SK-N-SH (cell line): ENCODE results near the gene LGR6. TPM values are rescaled to one million over a fixed set of nuclear protein-coding genes. Genes with fewer than 3 reads are reported as not detected.

Experiments used
- CTCF ChIA-PET: fragments of 300-600, 350-600 bp; formaldehyde crosslinking; extraction: SDS; loops from one replicate; lab custom pipeline; 2021; lab: Yijun Ruan, JAX
- POLR2A ChIA-PET: fragments of 350-600 bp; sonication (Branson Sonifier 250); formaldehyde crosslinking; extraction: SDS; loops from one replicate; lab custom pipeline; 2020; ENCODE audit warnings: antibody characterized with exemption, inconsistent platforms; lab: Yijun Ruan, JAX
- DNase-seq: peaks from one replicate; pipeline ENCODE4 v3.0.0; 2012
- H2AFZ ChIP-seq: fragments of 200-600 bp; sonication (generic); 2 replicates; pipeline ENCODE4 v1.8.1; 2016; ENCODE audit warnings: antibody characterized with exemption, mild to moderate bottlenecking, low read depth
- H3F3A ChIP-seq: fragments of 200-600 bp; sonication (generic); replicated peaks from 2 replicates; pipeline ENCODE3; 2016; ENCODE audit warnings: antibody characterized with exemption, mild to moderate bottlenecking; ENCODE audit not compliant: insufficient read depth
- H3K27ac ChIP-seq, 2 experiments: fragments of 200-500 bp in 1 of 2; fragments of 200-600 bp in 1 of 2; sonication (Bioruptor generic) in 1 of 2; sonication (generic), shearing (Covaris generic) in 1 of 2; 2 replicates each; pipeline versions ENCODE4 v1.5.1 to v1.6.1; 2014 to 2016; ENCODE audit warnings: low read depth in 2 of 2, inconsistent platforms in 1 of 2, low read length in 1 of 2, mild to moderate bottlenecking in 1 of 2, mixed read lengths in 1 of 2
- H3K27me3 ChIP-seq: fragments of 200-600 bp; sonication (generic), shearing (Covaris generic); 2 replicates; pipeline ENCODE4 v1.6.1; 2016; ENCODE audit warnings: mixed run types; ENCODE audit not compliant: insufficient read depth
- H3K36me3 ChIP-seq, 2 experiments: fragments of 200-500 bp in 1 of 2; fragments of 200-600 bp in 1 of 2; sonication (Bioruptor generic) in 1 of 2; sonication (generic) in 1 of 2; replicated peaks in 1 of 2; 2 replicates each; pipeline versions ENCODE3 to v1.5.1; 2014 to 2016; ENCODE audit warnings: low read length in 1 of 2, mild to moderate bottlenecking in 1 of 2; ENCODE audit not compliant: insufficient read depth in 2 of 2, control insufficient read depth in 1 of 2
- H3K4me1 ChIP-seq, 2 experiments: fragments of 200-500 bp in 1 of 2; fragments of 200-600 bp in 1 of 2; sonication (Bioruptor generic) in 1 of 2; sonication (generic), shearing (Covaris generic) in 1 of 2; 2 replicates each; pipeline versions ENCODE4 v1.5.1 to v1.6.1; 2014 to 2016; ENCODE audit warnings: low read depth in 1 of 2, low read length in 1 of 2, mixed run types in 1 of 2; ENCODE audit not compliant: insufficient read depth in 2 of 2, control insufficient read depth in 1 of 2
- H3K4me2 ChIP-seq: fragments of 200-600 bp; sonication (generic), shearing (Covaris generic); 2 replicates; pipeline ENCODE4 v1.6.1; 2017; ENCODE audit warnings: mixed run types
- H3K4me3 ChIP-seq, 2 experiments: fragments of 200-500 bp in 1 of 2; fragments of 200-600 bp in 1 of 2; sonication (Bioruptor generic) in 1 of 2; sonication (generic), shearing (Covaris generic) in 1 of 2; 2 replicates each; pipeline versions ENCODE4 v1.5.1 to v1.8.1; 2014 to 2016; ENCODE audit warnings: low read depth in 2 of 2, inconsistent platforms in 1 of 2, low read length in 1 of 2, mild to moderate bottlenecking in 1 of 2, mixed read lengths in 1 of 2, moderate library complexity in 1 of 2
- H3K79me2 ChIP-seq: fragments of 200-600 bp; sonication (generic); 2 replicates; pipeline ENCODE4 v1.8.1; 2017; ENCODE audit warnings: mild to moderate bottlenecking; ENCODE audit not compliant: insufficient read depth
- H3K9ac ChIP-seq: fragments of 200-600 bp; sonication (generic); 2 replicates; pipeline ENCODE4 v1.6.1; 2017; ENCODE audit warnings: mixed run types
- H3K9me2 ChIP-seq: fragments of 200-600 bp; sonication (generic); 2 replicates; pipeline ENCODE4 v1.6.1; 2017; ENCODE audit warnings: mixed run types
- H3K9me3 ChIP-seq: fragments of 200-600 bp; sonication (generic); 2 replicates; pipeline ENCODE4 v1.6.1; 2017; ENCODE audit warnings: mixed run types, mild to moderate bottlenecking, moderate library complexity
- H4K20me1 ChIP-seq: fragments of 200-600 bp; sonication (generic); 2 replicates; pipeline ENCODE4 v1.6.1; 2017; ENCODE audit warnings: mild to moderate bottlenecking, mixed run types; ENCODE audit not compliant: insufficient read depth
- CHD2 ChIP-seq: fragments of 150-350 bp; IDR thresholded peaks from 2 replicates; pipeline ENCODE4 v1.6.1; 2018; ENCODE audit warnings: low read length; ENCODE audit not compliant: partially characterized antibody
- ELF1 ChIP-seq: IDR thresholded peaks from 2 replicates; pipeline ENCODE4 v1.4.0; 2012
- FOSL2 ChIP-seq: IDR thresholded peaks from 2 replicates; pipeline ENCODE4 v1.4.0; 2012; ENCODE audit warnings: low read depth, mild to moderate bottlenecking, moderate library complexity, borderline replicate concordance
- GATA2 ChIP-seq: sonication (generic); formaldehyde crosslinking; IDR thresholded peaks from 2 replicates; pipeline ENCODE4 v1.5.0; 2020; ENCODE audit warnings: mild to moderate bottlenecking, missing genetic modification reagents
- NFIC ChIP-seq: IDR thresholded peaks from 2 replicates; pipeline ENCODE4 v1.4.0; 2012; ENCODE audit warnings: borderline replicate concordance
- NRF1 ChIP-seq: IDR thresholded peaks from 2 replicates; pipeline ENCODE4 v1.6.1; 2012; ENCODE audit warnings: low read depth, mild to moderate bottlenecking, low read length
- POLR2AphosphoS5 ChIP-seq: IDR thresholded peaks from 2 replicates; pipeline ENCODE4 v1.6.1; 2012; ENCODE audit warnings: low read depth, low read length
- RAD21 ChIP-seq: IDR thresholded peaks from 2 replicates; pipeline ENCODE4 v1.6.1; 2012; ENCODE audit warnings: mild to moderate bottlenecking, low read length
- RCOR1 ChIP-seq: fragments of 150-350 bp; IDR thresholded peaks from 2 replicates; pipeline ENCODE4 v1.6.1; 2017; ENCODE audit warnings: antibody characterized with exemption, low read length
- RXRA ChIP-seq: IDR thresholded peaks from 2 replicates; pipeline ENCODE4 v1.4.0; 2012; ENCODE audit warnings: low read depth, mild to moderate bottlenecking, borderline replicate concordance
- SIN3A ChIP-seq: IDR thresholded peaks from 2 replicates; pipeline ENCODE4 v1.6.1; 2012; ENCODE audit warnings: low read depth, mild to moderate bottlenecking, low read length, moderate library complexity, borderline replicate concordance
- SMC3 ChIP-seq: IDR thresholded peaks from 2 replicates; pipeline ENCODE4 v1.6.1; 2012; ENCODE audit warnings: low read depth, low read length, improper control_type of control experiment
- TCF12 ChIP-seq: IDR thresholded peaks from 2 replicates; pipeline ENCODE4 v1.4.0; 2012
- YY1 ChIP-seq: IDR thresholded peaks from 2 replicates; pipeline ENCODE4 v1.4.0; 2012; ENCODE audit warnings: low read depth, mild to moderate bottlenecking
- WGBS: methylation state at CpG from one replicate; pipeline ENCODE4 v1.1.6; 2017; ENCODE audit warnings: low lambda C conversion rate; 5-methylcytosine and 5-hydroxymethylcytosine counted together
- polyA plus RNA-seq, 3 experiments: library from polyadenylated mRNA; depleted of rRNA; stranded (reverse); fragments of >200 nt; gene quantifications; 2 replicates each; pipeline ENCODE4 v1.2.3, GENCODE V29; 2012
- TF ChIP-seq, protein P1 (sequence below): fragments of 200-600 bp; sonication (generic); IDR thresholded peaks from 2 replicates; pipeline ENCODE4 v1.6.1; 2017; ENCODE audit warnings: antibody characterized with exemption, mild to moderate bottlenecking, moderate library complexity
- TF ChIP-seq, protein P2 (sequence below): IDR thresholded peaks from 2 replicates; pipeline ENCODE4 v1.4.0; 2012; ENCODE audit warnings: low read depth
- TF ChIP-seq, protein P3 (sequence below): IDR thresholded peaks from 2 replicates; pipeline ENCODE4; 2012
- TF ChIP-seq, protein P4 (sequence below): fragments of 150-350 bp; IDR thresholded peaks from 2 replicates; pipeline ENCODE4 v1.6.1; 2016; ENCODE audit warnings: mild to moderate bottlenecking, low read depth, low read length
- TF ChIP-seq, protein P5 (sequence below): fragments of 150-350 bp; IDR thresholded peaks from 2 replicates; pipeline ENCODE4 v1.6.1; 2017; ENCODE audit warnings: antibody characterized with exemption, low read length, low read depth, borderline replicate concordance

The LGR6 gene
- polyA plus RNA-seq, 1 of the 3 experiments (the other 2 are of a cell fraction): 0.03 TPM

DNA sequence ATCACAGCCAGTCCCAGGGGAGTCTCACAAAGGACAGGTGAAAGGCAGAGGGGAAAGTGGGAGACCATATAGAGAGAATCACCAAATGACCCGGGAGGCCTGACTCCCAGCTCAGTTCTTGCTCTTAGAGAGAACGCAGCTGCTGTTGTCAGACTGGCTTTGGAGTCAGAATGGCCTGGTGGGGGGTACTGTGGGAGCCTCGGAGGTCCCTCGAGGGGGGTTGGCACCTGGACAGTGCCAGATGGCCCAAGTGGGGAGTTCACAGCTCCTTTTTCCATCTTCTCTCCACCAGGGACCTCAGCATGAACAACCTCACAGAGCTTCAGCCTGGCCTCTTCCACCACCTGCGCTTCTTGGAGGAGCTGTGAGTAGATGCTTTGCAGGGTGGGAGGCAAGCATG is 31.5 kb downstream of the LGR6 start:
- H2AFZ ChIP-seq: no peak overlapping the region
- peaks cover 13% of the 10 kb centered on the region for H3K27me3 ChIP-seq
- CTCF ChIA-PET: interaction anchor here (1.0 to 4.4 kb wide), 6 partner anchors 10 to 91 kb away, joined by 3 to 32 read pairs (median 3); partner anchors contain the start of gene LGR6
- 56% methylated on average over 3 of the region's 5 CpGs for WGBS
- no peaks in the 10 kb centered on the region for H3K9me2 ChIP-seq
- H4K20me1 ChIP-seq: no peaks in the 10 kb centered on the region
- H3F3A ChIP-seq: no peaks in the 10 kb centered on the region
- H3K4me2 ChIP-seq: no peak overlapping the region
- TF ChIP-seq, protein P1, sequence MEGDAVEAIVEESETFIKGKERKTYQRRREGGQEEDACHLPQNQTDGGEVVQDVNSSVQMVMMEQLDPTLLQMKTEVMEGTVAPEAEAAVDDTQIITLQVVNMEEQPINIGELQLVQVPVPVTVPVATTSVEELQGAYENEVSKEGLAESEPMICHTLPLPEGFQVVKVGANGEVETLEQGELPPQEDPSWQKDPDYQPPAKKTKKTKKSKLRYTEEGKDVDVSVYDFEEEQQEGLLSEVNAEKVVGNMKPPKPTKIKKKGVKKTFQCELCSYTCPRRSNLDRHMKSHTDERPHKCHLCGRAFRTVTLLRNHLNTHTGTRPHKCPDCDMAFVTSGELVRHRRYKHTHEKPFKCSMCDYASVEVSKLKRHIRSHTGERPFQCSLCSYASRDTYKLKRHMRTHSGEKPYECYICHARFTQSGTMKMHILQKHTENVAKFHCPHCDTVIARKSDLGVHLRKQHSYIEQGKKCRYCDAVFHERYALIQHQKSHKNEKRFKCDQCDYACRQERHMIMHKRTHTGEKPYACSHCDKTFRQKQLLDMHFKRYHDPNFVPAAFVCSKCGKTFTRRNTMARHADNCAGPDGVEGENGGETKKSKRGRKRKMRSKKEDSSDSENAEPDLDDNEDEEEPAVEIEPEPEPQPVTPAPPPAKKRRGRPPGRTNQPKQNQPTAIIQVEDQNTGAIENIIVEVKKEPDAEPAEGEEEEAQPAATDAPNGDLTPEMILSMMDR: no peak
- TF ChIP-seq POLR2AphosphoS5 (no peak), RXRA (no peak), CHD2 (no peak), TCF12 (no peak), SIN3A (no peak), NFIC (no peak), GATA2 (CRISPR knock-in tag) (no peak), ELF1 (no peak), YY1 (no peak), RCOR1 (no peak)
- TF ChIP-seq, protein P2, sequence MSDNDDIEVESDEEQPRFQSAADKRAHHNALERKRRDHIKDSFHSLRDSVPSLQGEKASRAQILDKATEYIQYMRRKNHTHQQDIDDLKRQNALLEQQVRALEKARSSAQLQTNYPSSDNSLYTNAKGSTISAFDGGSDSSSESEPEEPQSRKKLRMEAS: no peak
- TF ChIP-seq, protein P3, sequence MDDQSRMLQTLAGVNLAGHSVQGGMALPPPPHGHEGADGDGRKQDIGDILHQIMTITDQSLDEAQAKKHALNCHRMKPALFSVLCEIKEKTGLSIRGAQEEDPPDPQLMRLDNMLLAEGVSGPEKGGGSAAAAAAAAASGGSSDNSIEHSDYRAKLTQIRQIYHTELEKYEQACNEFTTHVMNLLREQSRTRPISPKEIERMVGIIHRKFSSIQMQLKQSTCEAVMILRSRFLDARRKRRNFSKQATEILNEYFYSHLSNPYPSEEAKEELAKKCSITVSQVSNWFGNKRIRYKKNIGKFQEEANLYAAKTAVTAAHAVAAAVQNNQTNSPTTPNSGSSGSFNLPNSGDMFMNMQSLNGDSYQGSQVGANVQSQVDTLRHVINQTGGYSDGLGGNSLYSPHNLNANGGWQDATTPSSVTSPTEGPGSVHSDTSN: no peak
- TF ChIP-seq, all 33 proteins: peak for 0
- Histone ChIP-seq H3K36me3 (no peaks in the 10 kb centered on the region), H3K79me2 (no peaks in the 10 kb centered on the region), H3K27ac (no peak overlapping the region), H3K9me3 (no peaks in the 10 kb centered on the region), H3K9ac (no peak overlapping the region), H3K4me1 (no peaks in the 10 kb centered on the region), H3K4me3 (no peak overlapping the region)
- DNase-seq: no peak
- POLR2A ChIA-PET: no interaction called here

DNA sequence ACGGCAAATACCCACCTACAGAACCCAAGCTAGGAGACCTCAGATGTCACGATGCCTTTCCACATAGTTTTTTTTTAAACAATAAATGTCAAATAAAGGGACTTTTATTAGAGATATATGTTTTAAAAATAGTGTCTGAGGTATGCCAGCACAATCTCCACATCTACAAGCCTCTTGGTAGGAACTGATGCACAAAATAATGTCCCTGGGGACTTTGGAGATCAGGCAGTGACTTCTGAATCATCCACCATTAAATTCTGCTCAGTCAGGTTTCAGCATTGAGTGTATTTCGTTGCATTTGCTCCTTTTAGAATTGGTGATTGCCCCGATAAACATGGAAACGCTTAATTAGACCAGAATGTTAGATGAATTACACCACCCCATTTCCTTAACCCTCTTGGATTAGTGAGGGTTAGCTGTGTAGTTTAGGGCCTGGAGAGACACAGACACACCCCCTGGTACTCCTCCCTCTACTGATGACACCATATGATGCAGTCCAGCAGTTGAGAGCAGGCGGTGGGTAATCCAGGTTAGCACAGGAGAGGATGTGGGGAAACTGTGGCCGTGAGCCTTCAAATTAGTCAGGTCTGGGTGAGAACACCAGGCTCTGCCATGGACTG is 33.6 kb downstream of the LGR6 start:
- Histone ChIP-seq H3K9me3 (no peaks in the 10 kb centered on the region), H3K27ac (no peak overlapping the region), H3K4me3 (no peak overlapping the region), H3K4me1 (no peaks in the 10 kb centered on the region)
- WGBS: 75% methylated on average over 7 of the region's 7 CpGs
- no peak for DNase-seq
- no peak for TF ChIP-seq YY1
- TF ChIP-seq, protein P4, sequence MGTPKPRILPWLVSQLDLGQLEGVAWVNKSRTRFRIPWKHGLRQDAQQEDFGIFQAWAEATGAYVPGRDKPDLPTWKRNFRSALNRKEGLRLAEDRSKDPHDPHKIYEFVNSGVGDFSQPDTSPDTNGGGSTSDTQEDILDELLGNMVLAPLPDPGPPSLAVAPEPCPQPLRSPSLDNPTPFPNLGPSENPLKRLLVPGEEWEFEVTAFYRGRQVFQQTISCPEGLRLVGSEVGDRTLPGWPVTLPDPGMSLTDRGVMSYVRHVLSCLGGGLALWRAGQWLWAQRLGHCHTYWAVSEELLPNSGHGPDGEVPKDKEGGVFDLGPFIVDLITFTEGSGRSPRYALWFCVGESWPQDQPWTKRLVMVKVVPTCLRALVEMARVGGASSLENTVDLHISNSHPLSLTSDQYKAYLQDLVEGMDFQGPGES: no peak
- TF ChIP-seq SMC3: no peak
- TF ChIP-seq FOSL2: no peak
- no peak for TF ChIP-seq NRF1
- TF ChIP-seq, protein P5, sequence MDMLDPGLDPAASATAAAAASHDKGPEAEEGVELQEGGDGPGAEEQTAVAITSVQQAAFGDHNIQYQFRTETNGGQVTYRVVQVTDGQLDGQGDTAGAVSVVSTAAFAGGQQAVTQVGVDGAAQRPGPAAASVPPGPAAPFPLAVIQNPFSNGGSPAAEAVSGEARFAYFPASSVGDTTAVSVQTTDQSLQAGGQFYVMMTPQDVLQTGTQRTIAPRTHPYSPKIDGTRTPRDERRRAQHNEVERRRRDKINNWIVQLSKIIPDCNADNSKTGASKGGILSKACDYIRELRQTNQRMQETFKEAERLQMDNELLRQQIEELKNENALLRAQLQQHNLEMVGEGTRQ: no peak
- TF ChIP-seq RXRA: no peak
- TF ChIP-seq, protein P2: no peak
- TF ChIP-seq NFIC: no peak
- no peak for TF ChIP-seq RAD21
- TF ChIP-seq, all 33 proteins: peak for 0
- no peaks in the 10 kb centered on the region for H3K36me3 ChIP-seq
- H3K4me2 ChIP-seq: no peak overlapping the region
- H2AFZ ChIP-seq: no peak overlapping the region
- H3K79me2 ChIP-seq: no peaks in the 10 kb centered on the region
- H3K9ac ChIP-seq: no peak overlapping the region
- no peaks in the 10 kb centered on the region for H3F3A ChIP-seq
- H4K20me1 ChIP-seq: no peaks in the 10 kb centered on the region
- H3K9me2 ChIP-seq: no peaks in the 10 kb centered on the region
- ChIA-PET POLR2A (no interaction called here), CTCF (interaction anchor here (0.6 to 4.4 kb wide), 4 partner anchors 10 to 105 kb away, joined by 3 to 32 read pairs (median 3); partner anchors contain the start of gene GPR37L1)
- peaks cover 13% of the 10 kb centered on the region for H3K27me3 ChIP-seq
